K562 (cell line): Measurements from ENCODE around the gene KIF14. TPM values are rescaled to one million over a fixed set of nuclear protein-coding genes. Genes with fewer than 3 reads are reported as not detected.

Source experiments
- ARID3B ChIP-seq: fragments of 250-450 bp; sonication (Bioruptor Pico); IDR thresholded peaks from 2 replicates; pipeline ENCODE4 v1.4.0; 2020; ENCODE audit warnings: borderline replicate concordance
- ASH1L ChIP-seq: fragments of 450-650 bp; IDR thresholded peaks from 2 replicates; pipeline ENCODE4 v1.6.1; 2018; ENCODE audit warnings: borderline replicate concordance, mild to moderate bottlenecking, low read depth; ENCODE audit not compliant: partially characterized antibody
- ATF1 ChIP-seq, 2 experiments: fragments of 450-650 bp in 1 of 2; IDR thresholded peaks; 2 replicates each; pipeline ENCODE4 v1.6.1; 2016; ENCODE audit warnings: missing compliant biosample characterization in 1 of 2, missing genetic modification characterization in 1 of 2
- CCAR2 ChIP-seq: fragments of 200-400 bp; formaldehyde crosslinking; IDR thresholded peaks from 2 replicates; pipeline ENCODE4 v1.6.1; 2017; ENCODE audit warnings: mild to moderate bottlenecking, low read depth, low read length
- E2F8 ChIP-seq: fragments of 450-650 bp; IDR thresholded peaks from 2 replicates; pipeline ENCODE4 v1.7.1; 2018; ENCODE audit warnings: mild to moderate bottlenecking, low read depth; ENCODE audit not compliant: partially characterized antibody
- EP300 ChIP-seq: IDR thresholded peaks from 2 replicates; pipeline ENCODE4 v1.6.1; 2012; ENCODE audit warnings: low read length, improper control_type of control experiment
- FOS ChIP-seq: IDR thresholded peaks from 3 replicates; pipeline ENCODE4 v1.6.1; 2011; ENCODE audit not compliant: insufficient read length; ENCODE audit errors: extremely low read depth
- HDAC2 ChIP-seq: fragments of 450-650 bp; IDR thresholded peaks from 2 replicates; pipeline ENCODE4 v1.6.1; 2016; ENCODE audit warnings: mild to moderate bottlenecking
- HMGN3 ChIP-seq: IDR thresholded peaks from 2 replicates; pipeline ENCODE4 v1.6.1; 2011; ENCODE audit warnings: borderline replicate concordance, low read depth, mild to moderate bottlenecking, mixed read lengths, low read length; ENCODE audit not compliant: insufficient read length; ENCODE audit errors: extremely low read depth
- HMGXB4 ChIP-seq: sonication (generic); formaldehyde crosslinking; IDR thresholded peaks from 2 replicates; pipeline ENCODE4 v1.8.1; 2023; ENCODE audit warnings: mild to moderate bottlenecking, missing genetic modification reagents
- KDM2B ChIP-seq: fragments of 250-450 bp; sonication (Bioruptor Pico); IDR thresholded peaks from 2 replicates; pipeline ENCODE4 v1.8.0; 2021; ENCODE audit warnings: mild to moderate bottlenecking, moderate library complexity
- MCM2 ChIP-seq: fragments of 450-650 bp; IDR thresholded peaks from 2 replicates; pipeline ENCODE4 v1.6.1; 2017; ENCODE audit warnings: low read depth, mild to moderate bottlenecking
- MEIS2 ChIP-seq: fragments of 450-650 bp; IDR thresholded peaks from 2 replicates; pipeline ENCODE4 v1.6.1; 2014; ENCODE audit warnings: mild to moderate bottlenecking; ENCODE audit not compliant: partially characterized antibody
- MXI1 ChIP-seq: IDR thresholded peaks from 2 replicates; pipeline ENCODE4 v1.6.1; 2011; ENCODE audit warnings: low read depth, mild to moderate bottlenecking, improper control_type of control experiment, low read length
- SMARCA4 ChIP-seq: fragments of 450-650 bp; IDR thresholded peaks from 2 replicates; pipeline ENCODE4 v1.6.1; 2016
- SREBF2 ChIP-seq: sonication (generic); formaldehyde crosslinking; IDR thresholded peaks from 2 replicates; pipeline ENCODE4 v1.4.0; 2020; ENCODE audit warnings: mild to moderate bottlenecking, missing genetic modification reagents
- YBX1 ChIP-seq: fragments of 450-650 bp; IDR thresholded peaks from 2 replicates; pipeline ENCODE4 v1.7.1; 2016; ENCODE audit warnings: mild to moderate bottlenecking
- ZNF41 ChIP-seq: fragments of 250-450 bp; sonication (Bioruptor Pico); conservative IDR thresholded peaks from 2 replicates; pipeline ENCODE4 v1.4.0; 2020; ENCODE audit warnings: mild to moderate bottlenecking
- ZNF717 ChIP-seq: fragments of 250-450 bp; sonication (Bioruptor Pico); IDR thresholded peaks from 2 replicates; pipeline ENCODE4 v1.5.0; 2021
- ZZZ3 ChIP-seq: fragments of 450-650 bp; IDR thresholded peaks from 2 replicates; pipeline ENCODE4 v1.6.1; 2016; ENCODE audit warnings: antibody characterized with exemption, mild to moderate bottlenecking, moderate library complexity
- polyA plus RNA-seq, 8 experiments: library from polyadenylated mRNA; depleted of rRNA in 4 of 8; stranded (reverse) in 5 of 8; unstranded in 3 of 8; fragments of >200 nt; fragmentation: Nextera tagmentation in 2 of 8; fragmentation: Illumina TruSeq in 1 of 8; extraction: Ambion mirVana in 2 of 8; extraction: Trizol in 1 of 8; gene quantifications; 2 replicates each; pipeline versions ENCODE4 v1.2.1 to v1.2.3, GENCODE V29; 2011 to 2014; ENCODE audit warnings: inconsistent platforms in 1 of 8, missing spikeins in 1 of 8
- total RNA-seq, 7 experiments: library from RNA; depleted of rRNA in 6 of 7; stranded (reverse); fragments of >200 nt in 6 of 7; fragmentation: Illumina TruSeq in 2 of 7; extraction: Trizol in 2 of 7; gene quantifications; 2 replicates each; pipeline versions ENCODE4 v1.2.1 to v1.2.3, GENCODE V29; 2011 to 2021; ENCODE audit warnings: low replicate concordance in 1 of 7
- TF ChIP-seq, protein P1 (sequence below): sonication (generic); formaldehyde crosslinking; IDR thresholded peaks from 2 replicates; pipeline ENCODE4 v1.8.0; 2022; ENCODE audit warnings: mild to moderate bottlenecking, low read depth, missing genetic modification reagents

The KIF14 gene
- total and polyA plus RNA-seq, 9 of the 15 experiments (the other 6 are each of a cell fraction or from before 2014, with no cell fraction given), result 11.5 to 47.4 (median 29.0) TPM

DNA sequence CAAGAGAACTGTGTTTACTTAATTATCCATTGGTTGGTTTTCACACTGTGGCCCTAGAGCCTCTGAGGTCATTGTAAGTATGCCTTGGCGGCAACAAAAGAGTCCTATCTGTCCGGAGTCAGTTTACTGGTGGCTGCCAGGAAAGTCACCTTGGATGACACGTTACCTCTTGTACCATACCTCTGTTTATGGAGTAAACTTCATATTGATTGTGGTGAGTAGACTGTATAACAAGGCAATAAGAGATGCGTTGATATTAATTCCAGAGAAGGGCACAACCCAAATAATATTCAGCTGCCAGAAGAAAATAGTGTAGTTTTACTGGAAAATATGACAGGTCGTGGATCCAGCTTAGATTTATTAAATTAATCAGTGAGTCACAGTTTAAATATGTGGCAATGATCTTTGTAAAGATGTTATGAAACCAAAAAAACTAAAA is 20.4 kb upstream of the KIF14 start (continued):
- TF ChIP-seq SREBF2 (no peak), FOS (no peak), ZZZ3 (no peak), MCM2 (no peak), SMARCA4 (no peak; the same call in 1 of the 2 replicates), ARID3B (CRISPR knock-in tag) (no peak), ASH1L (no peak), MXI1 (no peak), HDAC2 (no peak), HMGN3 (no peak), E2F8 (no peak), CCAR2 (no peak), MEIS2 (no peak), EP300 (peak; percentile 54; the same call in 1 of the 2 replicates), ATF1 (CRISPR knock-in tag; IDR thresholded peaks at IDR 0.05) (no peak), ATF1 (tag; IDR thresholded peaks at IDR 0.05) (no peak; the same call in 1 of the 2 replicates), ZNF41 (CRISPR knock-in tag) (no peak), HMGXB4 (CRISPR knock-in tag) (no peak), YBX1 (no peak), KDM2B (CRISPR knock-in tag) (no peak), ZNF717 (CRISPR knock-in tag) (no peak)
- TF ChIP-seq, protein P1, sequence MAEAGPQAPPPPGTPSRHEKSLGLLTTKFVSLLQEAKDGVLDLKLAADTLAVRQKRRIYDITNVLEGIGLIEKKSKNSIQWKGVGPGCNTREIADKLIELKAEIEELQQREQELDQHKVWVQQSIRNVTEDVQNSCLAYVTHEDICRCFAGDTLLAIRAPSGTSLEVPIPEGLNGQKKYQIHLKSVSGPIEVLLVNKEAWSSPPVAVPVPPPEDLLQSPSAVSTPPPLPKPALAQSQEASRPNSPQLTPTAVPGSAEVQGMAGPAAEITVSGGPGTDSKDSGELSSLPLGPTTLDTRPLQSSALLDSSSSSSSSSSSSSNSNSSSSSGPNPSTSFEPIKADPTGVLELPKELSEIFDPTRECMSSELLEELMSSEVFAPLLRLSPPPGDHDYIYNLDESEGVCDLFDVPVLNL (CRISPR knock-in tag), result no peak
